ENCODE results near the gene MTURN.

DNA sequence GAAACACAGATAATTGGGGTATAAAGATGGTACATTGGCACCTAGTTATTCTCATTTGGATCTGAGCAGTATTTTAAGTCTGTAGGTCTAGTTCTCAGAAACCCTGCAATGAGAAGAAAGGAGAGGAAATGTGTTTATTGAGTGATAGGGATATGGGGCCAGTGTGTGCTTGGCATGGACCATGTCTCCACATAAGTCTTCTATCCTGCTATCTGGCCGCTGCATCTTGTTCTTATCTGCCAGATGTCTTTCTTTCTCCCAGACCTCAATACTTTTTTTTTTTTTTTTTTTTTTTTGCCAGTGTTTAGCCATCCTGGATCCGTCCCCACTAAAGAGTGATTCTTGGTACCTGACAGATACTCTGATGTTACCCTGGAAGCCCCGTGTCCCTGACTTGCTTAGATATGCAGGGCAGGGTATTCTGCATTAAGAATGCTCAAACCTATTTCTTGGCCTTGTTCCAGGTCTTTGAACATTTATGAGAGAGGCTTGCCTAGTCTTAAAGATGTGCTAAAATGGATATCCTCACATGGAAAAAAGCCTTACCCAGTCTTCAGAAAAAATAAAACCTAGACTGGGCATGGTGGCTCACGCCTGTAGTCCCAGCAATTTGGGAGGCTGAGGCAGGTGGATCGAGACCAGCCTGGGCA lies 10.0 kb downstream of the MTURN start:
- TF ChIP-seq EZH2 (IDR thresholded peaks at IDR 0.05) (no peak), POLR2AphosphoS5 (IDR thresholded peaks at IDR 0.05; ENCODE audit: borderline replicate concordance, low read depth, low read length) (no peak), FOXP2 (optimal IDR thresholded peaks at IDR 0.05; ENCODE audit: control extremely low read depth, extremely low read length, insufficient read depth) (no peak)
